ENCODE results near the gene F8A1. TPM values are rescaled to one million over a fixed set of nuclear protein-coding genes. Genes with fewer than 3 reads are reported as not detected.
"Not testable (repeated sequence)": the region's sequence is repeated elsewhere in the genome, so short reads cannot be mapped to it uniquely, and the experiment has no call there.

F8A1 gene
- total and polyA plus RNA-seq, 2 of the 4 experiments (the other 2 are of a cell fraction): 0.54 to 8.3 TPM

GRCh38 chrX:154885549-154885948 is 606 bp upstream of the F8A1 start:
- ATAC-seq (ENCODE audit: low read depth); in situ Hi-C loops (cut with MboI; ENCODE audit: low sequenced_read_pairs): not testable (repeated sequence)

GRCh38 chrX:154886789-154887221 is 650 bp downstream of the F8A1 start:
- POLR2A ChIA-PET (ENCODE audit: unreplicated experiment); H3K36me3 ChIP-seq (ENCODE audit: control insufficient read depth, insufficient read depth, low read length); dilution Hi-C loops (cut with HindIII; ENCODE audit: low sequenced_read_pairs, unreplicated experiment); H2BK20ac ChIP-seq (ENCODE audit: low read depth, low read length); H3K9me3 ChIP-seq (ENCODE audit: control insufficient read depth, insufficient read depth, low read length); H3K18ac ChIP-seq (ENCODE audit: low read depth, low read length); BruUV-seq (replicated peaks); H4K8ac ChIP-seq (ENCODE audit: low read depth in 2 of 2, low read length in 2 of 2); H2AK5ac ChIP-seq (ENCODE audit: low read depth, low read length); H3K27me3 ChIP-seq (ENCODE audit: control insufficient read depth, insufficient read depth, low read length); H3K14ac ChIP-seq (replicated peaks; ENCODE audit: low read depth, low read length); H3K79me1 ChIP-seq (ENCODE audit: low read depth in 1 of 2, low read length in 2 of 2); H3K9me1 ChIP-seq (ENCODE audit: insufficient read depth, low read length); H4K91ac ChIP-seq (ENCODE audit: insufficient read depth, low read depth, low read length); H4K20me1 ChIP-seq (ENCODE audit: insufficient read depth, low read length); H3K23ac ChIP-seq (ENCODE audit: low read depth, low read length); H4K5ac ChIP-seq (ENCODE audit: low read depth, low read length); DNase-seq; intact Hi-C loops (cut with micrococcal nuclease); H2AK9ac ChIP-seq (replicated peaks; ENCODE audit: low read depth, low read length, poor library complexity); H3K4ac ChIP-seq (ENCODE audit: low read depth, low read length); H2BK120ac ChIP-seq (ENCODE audit: low read depth, low read length); H3K27ac ChIP-seq (ENCODE audit: insufficient read depth, low read length); in situ Hi-C loops (cut with MboI; ENCODE audit: low sequenced_read_pairs); H3K4me3 ChIP-seq (ENCODE audit: insufficient read depth, low read depth, low read length); H3K56ac ChIP-seq (ENCODE audit: extremely low read depth, insufficient read depth, low read length); H2AFZ ChIP-seq (replicated peaks; ENCODE audit: low read length, poor library complexity); CTCF ChIA-PET; H3K4me2 ChIP-seq (ENCODE audit: low read depth, low read length); H3K4me1 ChIP-seq (ENCODE audit: control insufficient read depth, insufficient read depth, low read length); H3K9ac ChIP-seq (ENCODE audit: low read depth, low read length); H2BK15ac ChIP-seq (ENCODE audit: low read depth, low read length); H2BK5ac ChIP-seq (ENCODE audit: low read depth, low read length, poor library complexity, severe bottlenecking): not testable (repeated sequence)
- peak; percentile 66 for ATAC-seq (ENCODE audit: low read depth)
- WGBS, 2 experiments (ENCODE audit: extremely low coverage in 2 of 2, insufficient read length in 1 of 2): no CpG with 5 or more reads among the region's 62 CpGs

More at GRCh38 chrX:154885549-154885948, 606 bp upstream of the F8A1 start:
- H4K5ac ChIP-seq (ENCODE audit: low read depth, low read length); DNase-seq; H3K56ac ChIP-seq (ENCODE audit: extremely low read depth, insufficient read depth, low read length); H3K9ac ChIP-seq (ENCODE audit: low read depth, low read length); POLR2A ChIA-PET (ENCODE audit: unreplicated experiment); H3K9me1 ChIP-seq (ENCODE audit: insufficient read depth, low read length); H2AK9ac ChIP-seq (replicated peaks; ENCODE audit: low read depth, low read length, poor library complexity); H3K18ac ChIP-seq (ENCODE audit: low read depth, low read length); H3K4me3 ChIP-seq (ENCODE audit: insufficient read depth, low read depth, low read length); H3K4me1 ChIP-seq (ENCODE audit: control insufficient read depth, insufficient read depth, low read length); H3K4me2 ChIP-seq (ENCODE audit: low read depth, low read length); BruUV-seq (replicated peaks); CTCF ChIA-PET; H2AK5ac ChIP-seq (ENCODE audit: low read depth, low read length); H2BK15ac ChIP-seq (ENCODE audit: low read depth, low read length); H3K9me3 ChIP-seq (ENCODE audit: control insufficient read depth, insufficient read depth, low read length); intact Hi-C loops (cut with micrococcal nuclease); H3K36me3 ChIP-seq (ENCODE audit: control insufficient read depth, insufficient read depth, low read length); H3K79me1 ChIP-seq (ENCODE audit: low read depth in 1 of 2, low read length in 2 of 2); H2AFZ ChIP-seq (replicated peaks; ENCODE audit: low read length, poor library complexity); H3K27me3 ChIP-seq (ENCODE audit: control insufficient read depth, insufficient read depth, low read length); H4K8ac ChIP-seq (ENCODE audit: low read depth in 2 of 2, low read length in 2 of 2); H4K20me1 ChIP-seq (ENCODE audit: insufficient read depth, low read length); H3K27ac ChIP-seq (ENCODE audit: insufficient read depth, low read length); H4K91ac ChIP-seq (ENCODE audit: insufficient read depth, low read depth, low read length); H3K4ac ChIP-seq (ENCODE audit: low read depth, low read length); H2BK5ac ChIP-seq (ENCODE audit: low read depth, low read length, poor library complexity, severe bottlenecking); H3K14ac ChIP-seq (replicated peaks; ENCODE audit: low read depth, low read length); H2BK20ac ChIP-seq (ENCODE audit: low read depth, low read length); H2BK120ac ChIP-seq (ENCODE audit: low read depth, low read length); H3K23ac ChIP-seq (ENCODE audit: low read depth, low read length); dilution Hi-C loops (cut with HindIII; ENCODE audit: low sequenced_read_pairs, unreplicated experiment): not testable (repeated sequence)
- no CpG with 5 or more reads among the region's 14 CpGs for WGBS, 2 experiments (ENCODE audit: extremely low coverage in 2 of 2, insufficient read length in 1 of 2)

All from IMR-90 (cell line).